Left hindlimb (tissue), 1 donor: Measurements from ENCODE around the gene PGPEP1.
A peak's percentile ranks its signal among the peaks of the same experiment; 100 is the strongest.
"Not testable (repeated sequence)": the region's sequence is repeated elsewhere in the genome, so short reads cannot be mapped to it uniquely, and the experiment has no call there.

Source experiments
- DNase-seq: peaks from one replicate; pipeline ENCODE4 v3.0.0-alpha.2; 2018

PGPEP1 gene

GRCh38 chr19:18368504-18369222 is 28.3 kb downstream of the PGPEP1 start:
- no peak for DNase-seq

- no peak for DNase-seq
Measured at GRCh38 chr19:18373407-18373891, 33.1 kb downstream of the PGPEP1 start.

GRCh38 chr19:18373892-18374629 is 33.7 kb downstream of the PGPEP1 start:
- DNase-seq = peak; percentile 90

DNA sequence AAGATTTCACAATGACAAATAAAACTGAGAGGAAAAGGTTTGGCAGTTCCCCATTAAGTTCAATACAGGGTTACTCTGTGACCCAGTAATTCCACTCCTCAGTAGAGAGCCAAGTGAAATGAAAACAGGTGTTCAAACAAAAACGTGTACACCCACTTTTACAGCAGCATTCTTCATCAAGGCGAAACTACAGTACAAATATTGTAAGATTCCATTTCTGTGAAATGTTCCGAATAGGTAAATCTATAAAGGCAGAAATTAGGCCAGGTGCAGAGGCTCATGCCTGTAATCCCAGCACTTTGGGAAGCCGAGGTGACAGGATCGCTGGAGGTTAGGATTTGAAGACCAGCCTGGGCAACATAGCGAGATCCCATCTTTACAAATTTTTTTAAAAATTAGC is 36.6 kb downstream of the PGPEP1 start:
- DNase-seq = no peak

DNA sequence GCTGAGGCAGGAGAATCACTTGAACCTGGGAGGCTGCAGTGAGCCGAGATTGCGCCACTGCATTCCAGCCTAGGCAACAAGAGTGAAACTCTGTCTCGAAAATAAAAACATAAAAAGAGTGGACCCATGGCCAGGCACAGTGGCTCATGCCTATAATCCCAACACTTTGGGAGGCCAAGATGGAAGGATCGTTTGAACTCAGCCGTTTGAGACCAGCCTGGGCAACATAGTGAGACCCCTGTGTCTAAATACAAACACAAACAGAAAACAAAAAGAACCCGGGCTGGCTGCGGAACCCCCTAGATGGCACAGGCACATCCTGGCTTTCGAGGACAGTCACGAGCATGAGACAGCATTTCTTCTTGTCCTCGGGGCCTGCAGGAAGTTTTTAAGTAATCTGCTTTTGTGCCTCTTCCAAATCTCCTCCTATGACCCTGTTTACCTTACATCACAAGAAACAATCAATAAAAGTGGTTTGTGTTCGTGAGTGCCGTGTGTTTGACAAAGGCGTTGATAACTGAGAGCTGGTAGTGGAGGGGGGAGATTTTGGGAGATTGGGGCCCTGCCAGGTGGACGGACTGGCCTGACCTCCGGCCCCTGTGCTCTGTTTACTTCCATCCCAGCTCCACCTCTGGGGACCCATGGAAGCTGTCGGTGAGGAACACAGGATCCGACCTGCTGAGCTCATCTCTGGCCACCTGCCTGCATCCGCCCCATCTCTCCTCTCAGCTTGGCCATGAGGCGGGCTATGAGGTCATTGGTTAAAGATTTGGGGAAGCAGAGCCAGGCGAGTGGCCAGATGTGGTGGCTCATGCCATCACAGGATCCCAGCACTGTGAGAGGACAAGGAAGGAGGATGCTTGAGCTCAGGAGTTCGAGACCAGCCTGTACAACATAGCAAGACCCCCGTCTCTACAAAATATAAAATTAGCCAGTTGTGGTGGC is 39.7 kb downstream of the PGPEP1 start:
- DNase-seq = peak; percentile 83

DNA sequence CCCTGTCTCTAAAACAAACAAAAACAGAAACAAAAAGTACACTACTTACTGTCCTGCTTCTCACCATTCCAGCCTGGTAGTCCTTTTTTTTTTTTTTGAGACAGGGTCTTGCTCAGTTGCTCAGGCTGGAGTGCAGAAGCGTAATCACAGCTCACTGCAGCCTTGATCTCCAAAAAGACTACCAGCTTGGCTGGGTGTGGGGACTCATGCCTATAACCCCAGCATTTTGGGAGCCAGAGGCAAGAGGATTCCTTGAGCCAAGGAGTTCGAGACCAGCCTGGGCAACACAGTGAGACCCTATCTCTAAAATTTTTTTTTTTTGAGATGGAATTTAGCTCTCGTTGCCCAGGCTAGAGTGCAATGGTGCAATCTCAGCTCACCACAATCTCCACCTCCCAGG is 40.4 kb downstream of the PGPEP1 start:
- DNase-seq = no peak

DNA sequence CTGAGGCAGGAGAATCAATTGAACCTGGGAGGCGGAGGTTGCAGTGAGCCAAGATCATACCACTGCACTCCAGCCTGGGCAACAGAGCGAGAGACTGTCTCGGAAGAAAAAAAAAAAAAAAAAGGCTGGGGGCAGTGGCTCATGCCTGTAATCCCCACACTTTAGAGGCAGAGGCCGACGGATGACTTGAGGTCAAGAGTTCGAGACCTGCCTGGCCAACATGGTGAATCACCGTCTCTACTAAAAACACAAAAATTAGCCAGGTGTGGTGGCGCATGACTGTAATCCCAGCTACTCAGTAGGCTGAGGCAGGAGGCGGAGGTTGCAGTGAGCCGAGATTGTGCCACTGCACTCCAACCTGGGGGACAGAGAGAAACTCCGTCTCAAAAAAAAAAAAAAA is 43.2 kb downstream of the PGPEP1 start:
- not testable (repeated sequence) for DNase-seq

DNA sequence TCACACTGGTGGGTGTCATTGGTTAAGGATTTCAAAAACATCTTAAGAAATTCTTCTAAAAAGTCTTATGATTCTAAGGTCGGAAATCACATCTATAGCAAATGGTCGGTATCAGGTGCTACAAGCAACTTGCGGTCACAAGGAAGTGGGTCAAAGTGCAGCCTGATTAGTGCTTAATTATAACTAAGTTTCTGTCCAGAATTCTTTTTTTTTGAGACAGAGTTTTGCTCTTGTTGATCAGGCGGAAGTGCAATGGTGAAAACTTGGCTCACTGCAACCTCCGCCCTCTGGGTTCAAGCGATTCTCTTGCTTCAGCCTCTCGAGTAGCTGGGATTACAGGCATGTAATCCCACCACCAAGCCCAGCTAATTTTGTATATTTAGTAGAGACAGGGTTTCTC is 44.4 kb downstream of the PGPEP1 start:
- no peak for DNase-seq

DNA sequence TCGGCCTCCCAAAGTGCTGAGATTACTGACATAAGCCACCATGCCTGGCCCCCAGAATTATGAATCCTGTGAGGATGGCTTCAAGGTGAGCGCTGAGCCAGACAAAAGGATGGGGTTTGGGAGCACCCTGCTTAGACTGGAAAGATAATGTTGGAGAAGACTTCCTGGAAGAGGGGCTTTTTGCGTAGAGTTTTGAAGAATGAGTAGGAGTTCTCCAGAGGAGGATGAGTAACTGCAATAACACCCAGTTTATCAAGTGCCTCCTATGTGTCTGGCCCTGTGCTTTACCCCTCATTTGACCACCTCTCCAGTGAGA is 44.9 kb downstream of the PGPEP1 start:
- DNase-seq = no peak

DNA sequence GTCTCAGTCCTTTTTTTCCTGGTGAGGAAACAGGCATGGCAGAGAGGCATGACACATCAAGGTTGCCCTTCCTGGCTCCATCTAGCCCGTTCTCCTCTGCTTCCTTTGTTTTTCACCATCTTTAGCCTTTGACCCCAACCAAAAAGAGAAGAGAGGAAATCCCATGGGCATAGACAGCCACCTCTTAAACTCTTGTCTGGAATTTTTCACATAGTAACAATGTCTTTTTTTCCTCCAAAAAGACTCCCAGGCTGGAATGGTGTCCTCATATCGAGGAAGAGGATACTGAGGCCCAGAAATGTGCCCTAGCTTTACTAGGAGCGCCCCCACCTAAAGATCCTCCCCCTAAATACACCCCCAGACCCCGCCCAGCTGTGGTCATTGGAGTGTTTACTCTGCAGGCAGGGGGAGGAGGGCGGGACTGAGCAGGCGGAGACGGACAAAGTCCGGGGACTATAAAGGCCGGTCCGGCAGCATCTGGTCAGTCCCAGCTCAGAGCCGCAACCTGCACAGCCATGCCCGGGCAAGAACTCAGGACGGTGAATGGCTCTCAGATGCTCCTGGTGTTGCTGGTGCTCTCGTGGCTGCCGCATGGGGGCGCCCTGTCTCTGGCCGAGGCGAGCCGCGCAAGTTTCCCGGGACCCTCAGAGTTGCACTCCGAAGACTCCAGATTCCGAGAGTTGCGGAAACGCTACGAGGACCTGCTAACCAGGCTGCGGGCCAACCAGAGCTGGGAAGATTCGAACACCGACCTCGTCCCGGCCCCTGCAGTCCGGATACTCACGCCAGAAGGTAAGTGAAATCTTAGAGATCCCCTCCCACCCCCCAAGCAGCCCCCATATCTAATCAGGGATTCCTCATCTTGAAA is 45.5 kb downstream of the PGPEP1 start, which contains the start of gene GDF15:
GDF15 (plus strand) TSS at position 484 of the 868 bp plus-strand sequence; CDS start at position 516, 32 bp downstream.
- no peak for DNase-seq

- DNase-seq = no peak
Measured at GRCh38 chr19:18386543-18387271, 46.3 kb downstream of the PGPEP1 start.

GRCh38 chr19:18388100-18388959 is 47.9 kb downstream of the PGPEP1 start:
- DNase-seq = peak; percentile 83

GRCh38 chr19:18388960-18389725 is 48.7 kb downstream of the PGPEP1 start:
- DNase-seq = no peak

- DNase-seq = no peak
Measured at GRCh38 chr19:18389726-18390064, 49.3 kb downstream of the PGPEP1 start.

DNA sequence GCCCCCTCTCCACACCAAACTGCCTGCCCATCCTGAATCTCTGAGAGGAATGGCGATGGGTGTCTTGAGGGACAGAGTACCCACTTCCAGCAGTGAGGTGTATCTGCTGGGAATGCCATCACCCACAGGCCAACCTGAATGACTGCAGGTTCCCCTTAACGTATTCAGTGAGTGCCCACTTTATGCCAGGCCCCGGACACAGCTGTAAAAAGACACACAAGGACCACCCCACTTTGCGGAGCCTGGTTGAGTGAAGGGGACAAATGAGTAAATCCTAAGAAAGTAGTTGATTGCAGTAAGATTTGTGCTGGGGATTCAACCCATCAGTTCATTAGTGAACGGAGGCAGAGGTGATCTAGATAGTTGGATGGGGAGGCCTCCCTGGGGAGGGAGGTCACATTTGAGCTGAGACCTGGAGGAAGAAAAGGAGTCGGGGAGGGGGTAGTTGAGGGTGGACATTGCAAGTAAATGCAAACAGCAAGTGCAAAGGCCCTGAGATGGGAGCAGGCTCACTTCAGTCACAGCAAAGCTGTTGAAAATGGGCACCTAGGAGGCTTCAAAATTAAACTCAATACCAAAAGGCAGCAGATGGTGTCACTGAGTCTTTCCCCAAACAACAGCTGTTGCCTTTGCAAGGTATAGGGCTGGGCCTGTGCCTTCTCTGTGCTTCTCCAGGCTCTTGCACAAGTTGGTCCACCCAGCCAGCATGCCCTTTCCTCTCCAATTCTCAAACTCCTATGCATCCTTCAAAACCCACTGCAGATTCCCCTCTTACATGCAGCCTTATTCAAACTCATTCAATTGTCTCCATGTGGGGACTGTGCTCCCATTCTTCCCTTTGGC is 49.9 kb downstream of the PGPEP1 start:
- DNase-seq = no peak

GRCh38 chr19:18391509-18392075 is 51.2 kb downstream of the PGPEP1 start:
- no peak for DNase-seq

- no peak for DNase-seq
Measured at GRCh38 chr19:18392417-18392816, 52.0 kb downstream of the PGPEP1 start.

DNA sequence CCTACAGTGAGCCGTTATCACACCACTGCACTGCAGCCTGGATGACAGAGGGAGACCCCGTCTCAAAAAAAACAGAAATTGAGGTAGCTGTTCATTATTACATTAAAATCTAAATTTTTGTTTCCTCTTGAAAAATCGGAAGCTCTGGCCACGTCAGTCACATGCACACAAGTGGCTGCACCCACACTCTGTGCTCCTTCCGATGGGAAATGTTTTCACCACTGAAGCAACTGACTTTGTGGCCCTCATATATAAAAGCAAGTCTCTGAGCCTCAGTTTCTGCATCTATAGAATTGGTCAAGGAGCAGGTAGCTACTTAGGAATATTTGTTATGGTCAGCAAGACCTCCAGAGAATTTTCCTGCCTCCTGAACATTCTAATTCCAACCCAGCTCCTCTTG is 52.5 kb downstream of the PGPEP1 start:
- no peak for DNase-seq
